T-cell (primary cell): ENCODE data around the gene EFNA2. TPM values are rescaled to one million over a fixed set of nuclear protein-coding genes. Genes with fewer than 3 reads are reported as not detected.
A peak's percentile ranks its signal among the peaks of the same experiment; 100 is the strongest.
"Not testable (repeated sequence)": the region's sequence is repeated elsewhere in the genome, so short reads cannot be mapped to it uniquely, and the experiment has no call there.

Experiments
- ATAC-seq, 4 experiments: fragments of 200-7000 bp in 3 of 4; fragments of 150-1000 bp in 1 of 4; cut with Tn5 transposase; replicated peaks in 1 of 4; 1 replicate in 3 of 4; 2 replicates in 1 of 4; pipeline ENCODE4 v1.10.0; 2021; ENCODE audit warnings: moderate library complexity in 3 of 4, mild to moderate bottlenecking in 2 of 4, moderate number of reproducible peaks in 1 of 4
- CTCF ChIA-PET, 2 donors: fragments of 300-600 bp; sonication (Branson Sonifier 250); formaldehyde crosslinking; loops; one replicate each; lab custom pipeline; 2022; ENCODE audit warnings: antibody characterized with exemption in 2 of 2; lab: Charles Lee
- POLR2A ChIA-PET, 2 donors: fragments of 300-600 bp; sonication (Branson Sonifier 250); formaldehyde crosslinking; loops; one replicate each; lab custom pipeline; 2022; ENCODE audit warnings: antibody characterized with exemption in 2 of 2; lab: Charles Lee
- DNase-seq, 35 experiments: peaks; one replicate each; pipeline versions ENCODE4 v3.0.0 to v3.0.0-alpha.2; 2013 to 2023
- H3K27ac ChIP-seq: one replicate; pipeline ENCODE4 v1.5.1; 2013; ENCODE audit warnings: low read length
- H3K27me3 ChIP-seq, 2 experiments: replicated peaks in 1 of 2; 1 replicate in 1 of 2; 2 replicates in 1 of 2; pipeline versions ENCODE4 v1.6.1 to v1.7.0; 2013; ENCODE audit warnings: low read length in 1 of 2, mixed read lengths in 1 of 2; ENCODE audit not compliant: control insufficient read depth in 2 of 2, insufficient read depth in 2 of 2; ENCODE audit errors: extremely low read depth in 1 of 2
- H3K36me3 ChIP-seq, 2 donors: 1 replicate in 1 of 2; 2 replicates in 1 of 2; pipeline versions ENCODE4 v1.6.1 to v1.7.0; 2013; ENCODE audit warnings: low read length in 1 of 2; ENCODE audit not compliant: control insufficient read depth in 2 of 2, insufficient read depth in 1 of 2; ENCODE audit errors: extremely low read depth in 1 of 2
- H3K4me1 ChIP-seq, 2 experiments: 1 replicate in 1 of 2; 2 replicates in 1 of 2; pipeline versions ENCODE4 v1.6.1 to v1.7.0; 2013; ENCODE audit warnings: low read length in 2 of 2, mixed read lengths in 1 of 2; ENCODE audit not compliant: insufficient read depth in 2 of 2, control insufficient read depth in 1 of 2; ENCODE audit errors: extremely low read depth in 1 of 2
- H3K4me3 ChIP-seq, 2 donors: 1 replicate in 1 of 2; 2 replicates in 1 of 2; pipeline versions ENCODE4 v1.5.1 to v1.7.0; 2013; ENCODE audit warnings: mild to moderate bottlenecking in 2 of 2, low read length in 1 of 2, moderate library complexity in 1 of 2; ENCODE audit not compliant: control insufficient read depth in 1 of 2; ENCODE audit errors: extremely low read depth in 1 of 2
- H3K9me3 ChIP-seq: 2 replicates; pipeline ENCODE4 v1.7.0; 2013
- H3K27ac Mint-ChIP-seq, 2 donors: one replicate each; pipeline ENCODE4 v1.8.0; 2020 to 2021; ENCODE audit warnings: mild to moderate bottlenecking in 2 of 2, mixed read lengths in 2 of 2
- H3K27me3 Mint-ChIP-seq, 2 donors: one replicate each; pipeline ENCODE4 v1.8.0; 2021 to 2022; ENCODE audit warnings: mixed read lengths in 2 of 2
- H3K36me3 Mint-ChIP-seq: one replicate; pipeline ENCODE4 v1.8.0; 2021; ENCODE audit warnings: mixed read lengths
- H3K4me1 Mint-ChIP-seq, 3 donors: one replicate each; pipeline ENCODE4 v1.8.0; 2020 to 2022; ENCODE audit warnings: mixed read lengths in 3 of 3, mild to moderate bottlenecking in 1 of 3
- H3K4me3 Mint-ChIP-seq, 3 donors: one replicate each; pipeline ENCODE4 v1.8.0; 2020 to 2022; ENCODE audit warnings: mild to moderate bottlenecking in 3 of 3, mixed read lengths in 3 of 3, moderate library complexity in 3 of 3
- H3K9me3 Mint-ChIP-seq, 3 donors: one replicate each; pipeline ENCODE4 v1.8.0; 2020 to 2022; ENCODE audit warnings: mixed read lengths in 3 of 3
- WGBS: methylation state at CpG from one replicate; pipeline ENCODE4 v1.1.5; 2013; ENCODE audit warnings: missing lambda C conversion rate; ENCODE audit not compliant: insufficient coverage; 5-methylcytosine and 5-hydroxymethylcytosine counted together
- total RNA-seq, 35 experiments: library from RNA in 6 of 35; stranded (reverse) in 6 of 35; fragments of 120-200 nt in 1 of 35; gene quantifications; one replicate each; pipeline versions ENCODE4 v1.2.1 to v1.2.4 and lab custom pipeline; 2013 to 2026

Gene EFNA2
- total RNA-seq, 5 donors from 2014 or later (not counting 1 experiment from before 2014, with no cell fraction given), result 0.38 TPM; not detected in 4

DNA sequence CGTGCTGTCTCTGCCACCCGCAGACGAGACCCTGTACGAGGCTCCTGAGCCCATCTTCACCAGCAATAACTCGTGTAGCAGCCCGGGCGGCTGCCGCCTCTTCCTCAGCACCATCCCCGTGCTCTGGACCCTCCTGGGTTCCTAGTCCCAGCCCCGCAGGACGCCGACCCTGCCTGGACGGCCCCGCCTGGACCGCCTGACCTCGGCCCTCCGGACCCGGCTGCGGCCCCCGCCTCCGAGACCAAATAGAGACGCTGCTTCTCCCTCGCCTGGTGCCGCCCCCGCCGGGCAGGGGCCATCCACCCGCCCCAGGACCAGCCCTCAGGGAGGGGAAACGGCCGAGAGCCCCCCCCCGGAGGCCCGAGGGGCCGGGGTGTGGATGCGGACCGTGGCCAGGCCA lies 14.1 kb downstream of the EFNA2 start:
- Mint-ChIP-seq H3K4me3 (no peak overlapping the region), H3K27me3 (peaks cover 0 to 14% of the 10 kb centered on the region in 2 donors), H3K9me3 (no peaks in the 10 kb centered on the region), H3K4me1 (peaks cover 0 to 4% (median 0%) of the 10 kb centered on the region in 3 donors), H3K27ac (no peak overlapping the region), H3K36me3 (no peaks in the 10 kb centered on the region)
- WGBS, result 70% methylated on average over 26 of the region's 34 CpGs
- H3K27ac ChIP-seq, result no peak overlapping the region
- peaks cover 0 to 27% of the 10 kb centered on the region in 2 experiments for H3K27me3 ChIP-seq
- peaks cover 2 to 9% of the 10 kb centered on the region in 2 experiments for H3K4me1 ChIP-seq
- H3K4me3 ChIP-seq, result no peak overlapping the region
- ATAC-seq, result no peak
- H3K36me3 ChIP-seq, result no peaks in the 10 kb centered on the region
- CTCF ChIA-PET, result no interaction called here
- POLR2A ChIA-PET, result no interaction called here
- DNase-seq, result no peak
- H3K9me3 ChIP-seq, result no peaks in the 10 kb centered on the region

GRCh38 chr19:1300744-1301490 lies 15.2 kb downstream of the EFNA2 start:
- peaks cover 0 to 17% of the 10 kb centered on the region in 2 experiments for H3K27me3 ChIP-seq
- Mint-ChIP-seq H3K36me3 (no peaks in the 10 kb centered on the region), H3K4me3 (no peak overlapping the region), H3K9me3 (no peaks in the 10 kb centered on the region), H3K27me3 (peaks cover 0 to 13% of the 10 kb centered on the region in 2 donors), H3K4me1 (peaks cover 0 to 1% (median 0%) of the 10 kb centered on the region in 3 donors), H3K27ac (no peak overlapping the region)
- ChIA-PET POLR2A (no interaction called here), CTCF (no interaction called here)
- H3K4me3 ChIP-seq, result no peak overlapping the region
- ATAC-seq (no peak), DNase-seq (no peak)
- no peak overlapping the region for H3K27ac ChIP-seq
- 88% methylated on average over 7 of the region's 35 CpGs for WGBS
- H3K4me1 ChIP-seq, result no peaks in the 10 kb centered on the region
- H3K9me3 ChIP-seq, result no peaks in the 10 kb centered on the region
- H3K36me3 ChIP-seq, result no peaks in the 10 kb centered on the region

DNA sequence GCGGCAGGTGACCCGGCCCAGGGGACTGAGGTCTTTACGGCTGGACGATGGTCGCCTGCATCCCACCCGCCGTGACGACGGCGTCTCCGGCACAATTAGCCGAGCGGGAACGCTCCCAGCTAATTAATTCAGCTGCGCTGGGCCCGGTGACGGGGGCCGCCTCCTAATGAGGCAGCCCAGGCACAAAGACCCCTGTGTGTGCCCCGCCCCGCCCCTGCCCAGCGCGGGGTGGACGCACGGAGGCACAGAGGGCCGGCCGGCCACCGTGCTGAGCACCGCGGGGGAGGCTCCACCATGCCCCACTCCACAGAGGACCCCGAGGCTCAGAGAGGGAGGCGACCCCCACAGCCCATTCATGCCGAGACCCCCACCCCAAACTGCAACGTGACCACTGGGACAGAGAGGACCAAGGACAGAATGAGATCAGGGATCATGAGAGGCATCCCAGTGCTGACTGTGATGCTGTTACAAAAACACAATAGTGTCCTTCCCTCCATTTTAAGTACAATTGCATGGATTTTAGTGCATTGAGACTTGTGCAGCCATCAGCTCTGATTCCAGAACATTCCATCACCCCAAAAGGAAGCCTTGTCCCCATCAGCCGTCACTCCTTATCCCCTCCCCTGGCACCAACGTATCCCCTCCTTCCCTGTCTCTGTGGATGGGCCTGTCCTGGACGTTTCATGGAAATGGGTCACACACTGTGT lies 17.0 kb downstream of the EFNA2 start:
- Histone ChIP-seq H3K4me1 (no peaks in the 10 kb centered on the region), H3K27me3 (peaks cover 0 to 6% of the 10 kb centered on the region in 2 experiments), H3K27ac (no peak overlapping the region), H3K4me3 (no peak overlapping the region), H3K36me3 (no peaks in the 10 kb centered on the region), H3K9me3 (no peaks in the 10 kb centered on the region)
- WGBS, result 88% methylated on average over 20 of the region's 36 CpGs
- Mint-ChIP-seq H3K4me1 (no peaks in the 10 kb centered on the region), H3K9me3 (no peaks in the 10 kb centered on the region), H3K36me3 (no peaks in the 10 kb centered on the region), H3K27me3 (peaks cover 0 to 4% of the 10 kb centered on the region in 2 donors), H3K4me3 (no peak overlapping the region), H3K27ac (no peak overlapping the region)
- CTCF ChIA-PET, result no interaction called here
- no peak for ATAC-seq
- no peak for DNase-seq
- POLR2A ChIA-PET, result no interaction called here

- Mint-ChIP-seq H3K27me3 (no peaks in the 10 kb centered on the region), H3K4me1 (no peaks in the 10 kb centered on the region), H3K27ac (no peak overlapping the region), H3K36me3 (no peaks in the 10 kb centered on the region), H3K9me3 (no peaks in the 10 kb centered on the region), H3K4me3 (no peak overlapping the region)
- Histone ChIP-seq H3K27ac (no peak overlapping the region), H3K27me3 (peaks cover 0 to 5% of the 10 kb centered on the region in 2 experiments), H3K9me3 (no peaks in the 10 kb centered on the region), H3K36me3 (no peaks in the 10 kb centered on the region), H3K4me1 (no peaks in the 10 kb centered on the region), H3K4me3 (no peak overlapping the region)
- ChIA-PET POLR2A (no interaction called here), CTCF (no interaction called here)
- ATAC-seq (no peak), DNase-seq (no peak)
- WGBS, result 95% methylated on average over 28 of the region's 28 CpGs
Observed at GRCh38 chr19:1304197-1304924, 18.7 kb downstream of the EFNA2 start.

- H3K27ac Mint-ChIP-seq, H3K4me3 ChIP-seq, H3K27me3 Mint-ChIP-seq, H3K36me3 Mint-ChIP-seq, H3K36me3 ChIP-seq, H3K4me1 ChIP-seq, H3K4me1 Mint-ChIP-seq, H3K9me3 Mint-ChIP-seq, DNase-seq, H3K4me3 Mint-ChIP-seq, H3K9me3 ChIP-seq, H3K27ac ChIP-seq, ATAC-seq, CTCF ChIA-PET: not testable (repeated sequence)
- POLR2A ChIA-PET, result interaction anchor here in 1 of 2 donors (0.7 kb wide), 1 partner anchor 55 kb away, joined by 15 read pairs; no protein-coding TSS in a partner anchor
- 72% methylated on average over 5 of the region's 9 CpGs for WGBS
- H3K27me3 ChIP-seq, result peaks cover 0 to 12% of the 10 kb centered on the region in 2 experiments
Observed at GRCh38 chr19:1305354-1305753, 19.7 kb downstream of the EFNA2 start.

- H3K9me3 ChIP-seq, result no peaks in the 10 kb centered on the region
- no peaks in the 10 kb centered on the region for H3K4me1 ChIP-seq
- Mint-ChIP-seq H3K4me1 (no peaks in the 10 kb centered on the region), H3K4me3 (peak overlapping the region in 1 of 3 donors; percentile 41), H3K27ac (no peak overlapping the region), H3K9me3 (no peaks in the 10 kb centered on the region), H3K27me3 (no peaks in the 10 kb centered on the region), H3K36me3 (no peaks in the 10 kb centered on the region)
- H3K27me3 ChIP-seq, result peaks cover 0 to 30% of the 10 kb centered on the region in 2 experiments
- no peak overlapping the region for H3K27ac ChIP-seq
- DNase-seq (no peak), ATAC-seq (no peak)
- WGBS, result 93% methylated on average over 29 of the region's 38 CpGs
- no peaks in the 10 kb centered on the region for H3K36me3 ChIP-seq
- no peak overlapping the region for H3K4me3 ChIP-seq
- ChIA-PET CTCF (interaction anchor here in 1 of 2 donors (0.7 kb wide), 1 partner anchor 20 kb away, joined by 3 read pairs; no protein-coding TSS in a partner anchor), POLR2A (no interaction called here)
Observed at GRCh38 chr19:1307320-1307719, 21.6 kb downstream of the EFNA2 start.
